ENCODE measurements around the gene GNGT1. TPM values are rescaled to one million over a fixed set of nuclear protein-coding genes. Genes with fewer than 3 reads are reported as not detected.

The GNGT1 gene
- total and polyA plus RNA-seq, 4 experiments from 2014 or later: not detected

- no peaks in the 10 kb centered on the region for H3K4me1 ChIP-seq (ENCODE audit: insufficient read depth, low read length)
- no peaks in the 10 kb centered on the region for H3K27me3 ChIP-seq (ENCODE audit: insufficient read depth, low read length)
- Mint-ChIP-seq H3K27ac (no peak overlapping the region), H3K36me3 (no peaks in the 10 kb centered on the region), H3K27me3 (peaks cover 1 to 4% of the 10 kb centered on the region in 2 donors), H3K4me1 (no peaks in the 10 kb centered on the region), H3K4me3 (no peak overlapping the region), H3K9me3 (no peaks in the 10 kb centered on the region)
- ChIA-PET POLR2A (ENCODE audit: partially characterized antibody) (no interaction called here), CTCF (ENCODE audit: partially characterized antibody) (no interaction called here)
- no peak for DNase-seq
- no peaks in the 10 kb centered on the region for H3K9me3 ChIP-seq (ENCODE audit: control insufficient read depth in 1 of 2, low read length in 2 of 2)
- H3K36me3 ChIP-seq (ENCODE audit: insufficient read depth, low read length): no peaks in the 10 kb centered on the region
- intact Hi-C loops (cut with micrococcal nuclease): no loop called here
- no peak overlapping the region for H3K27ac ChIP-seq (ENCODE audit: low read depth, low read length)
- H3K4me3 ChIP-seq (ENCODE audit: low read length in 2 of 2): no peak overlapping the region
Measured at GRCh38 chr7:93943816-93944540, 37.6 kb downstream of the GNGT1 start.

- no peaks in the 10 kb centered on the region for H3K9me3 ChIP-seq (ENCODE audit: control insufficient read depth in 1 of 2, low read length in 2 of 2)
- H3K9me3 Mint-ChIP-seq: no peaks in the 10 kb centered on the region
- ChIA-PET POLR2A (ENCODE audit: partially characterized antibody) (no interaction called here), CTCF (ENCODE audit: partially characterized antibody) (no interaction called here)
- no peak overlapping the region for H3K27ac Mint-ChIP-seq
- H3K27me3 Mint-ChIP-seq: peaks cover 1 to 4% of the 10 kb centered on the region in 2 donors
- no peak for DNase-seq
- no peak overlapping the region for H3K4me3 ChIP-seq (ENCODE audit: low read length in 2 of 2)
- no peak overlapping the region for H3K4me3 Mint-ChIP-seq
- no peak overlapping the region for H3K27ac ChIP-seq (ENCODE audit: low read depth, low read length)
- no peaks in the 10 kb centered on the region for H3K27me3 ChIP-seq (ENCODE audit: insufficient read depth, low read length)
- H3K4me1 Mint-ChIP-seq: no peaks in the 10 kb centered on the region
- no peaks in the 10 kb centered on the region for H3K36me3 ChIP-seq (ENCODE audit: insufficient read depth, low read length)
- intact Hi-C loops (cut with micrococcal nuclease): no loop called here
- H3K36me3 Mint-ChIP-seq: no peaks in the 10 kb centered on the region
- no peaks in the 10 kb centered on the region for H3K4me1 ChIP-seq (ENCODE audit: insufficient read depth, low read length)
Measured at GRCh38 chr7:93944673-93945072, 38.3 kb downstream of the GNGT1 start.

GRCh38 chr7:93945083-93945482, 38.7 kb downstream of the GNGT1 start:
- Mint-ChIP-seq H3K4me3 (no peak overlapping the region), H3K27me3 (peaks cover 1 to 4% of the 10 kb centered on the region in 2 donors), H3K36me3 (no peaks in the 10 kb centered on the region), H3K4me1 (no peaks in the 10 kb centered on the region), H3K9me3 (no peaks in the 10 kb centered on the region), H3K27ac (no peak overlapping the region)
- H3K4me1 ChIP-seq (ENCODE audit: insufficient read depth, low read length): no peaks in the 10 kb centered on the region
- H3K27ac ChIP-seq (ENCODE audit: low read depth, low read length): no peak overlapping the region
- H3K4me3 ChIP-seq (ENCODE audit: low read length in 2 of 2): no peak overlapping the region
- no peak for DNase-seq
- no peaks in the 10 kb centered on the region for H3K36me3 ChIP-seq (ENCODE audit: insufficient read depth, low read length)
- intact Hi-C loops (cut with micrococcal nuclease): no loop called here
- ChIA-PET CTCF (ENCODE audit: partially characterized antibody) (no interaction called here), POLR2A (ENCODE audit: partially characterized antibody) (no interaction called here)
- H3K9me3 ChIP-seq (ENCODE audit: control insufficient read depth in 1 of 2, low read length in 2 of 2): no peaks in the 10 kb centered on the region
- no peaks in the 10 kb centered on the region for H3K27me3 ChIP-seq (ENCODE audit: insufficient read depth, low read length)

- POLR2A ChIA-PET (ENCODE audit: partially characterized antibody): no interaction called here
- H3K9me3 Mint-ChIP-seq: no peaks in the 10 kb centered on the region
- no peak overlapping the region for H3K27ac Mint-ChIP-seq
- no peaks in the 10 kb centered on the region for H3K4me1 ChIP-seq (ENCODE audit: insufficient read depth, low read length)
- no peak overlapping the region for H3K4me3 ChIP-seq (ENCODE audit: low read length in 2 of 2)
- no peaks in the 10 kb centered on the region for H3K4me1 Mint-ChIP-seq
- H3K27me3 ChIP-seq (ENCODE audit: insufficient read depth, low read length): no peaks in the 10 kb centered on the region
- CTCF ChIA-PET (ENCODE audit: partially characterized antibody): no interaction called here
- intact Hi-C loops (cut with micrococcal nuclease): no loop called here
- no peak for DNase-seq
- no peaks in the 10 kb centered on the region for H3K36me3 ChIP-seq (ENCODE audit: insufficient read depth, low read length)
- no peak overlapping the region for H3K27ac ChIP-seq (ENCODE audit: low read depth, low read length)
- peaks cover 1 to 2% of the 10 kb centered on the region in 2 donors for H3K27me3 Mint-ChIP-seq
- no peaks in the 10 kb centered on the region for H3K36me3 Mint-ChIP-seq
- H3K4me3 Mint-ChIP-seq: no peak overlapping the region
- H3K9me3 ChIP-seq (ENCODE audit: control insufficient read depth in 1 of 2, low read length in 2 of 2): no peaks in the 10 kb centered on the region
Measured at GRCh38 chr7:93945756-93946535, 39.6 kb downstream of the GNGT1 start.

- H3K36me3 ChIP-seq (ENCODE audit: insufficient read depth, low read length): no peaks in the 10 kb centered on the region
- H3K4me1 ChIP-seq (ENCODE audit: insufficient read depth, low read length): no peaks in the 10 kb centered on the region
- H3K27ac Mint-ChIP-seq: no peak overlapping the region
- peaks cover 1% of the 10 kb centered on the region in 2 donors for H3K27me3 Mint-ChIP-seq
- no peak overlapping the region for H3K4me3 ChIP-seq (ENCODE audit: low read length in 2 of 2)
- H3K9me3 ChIP-seq (ENCODE audit: control insufficient read depth in 1 of 2, low read length in 2 of 2): no peaks in the 10 kb centered on the region
- no peak for DNase-seq
- intact Hi-C loops (cut with micrococcal nuclease): no loop called here
- ChIA-PET CTCF (ENCODE audit: partially characterized antibody) (no interaction called here), POLR2A (ENCODE audit: partially characterized antibody) (no interaction called here)
- no peaks in the 10 kb centered on the region for H3K4me1 Mint-ChIP-seq
- H3K27ac ChIP-seq (ENCODE audit: low read depth, low read length): no peak overlapping the region
- no peaks in the 10 kb centered on the region for H3K36me3 Mint-ChIP-seq
- H3K9me3 Mint-ChIP-seq: no peaks in the 10 kb centered on the region
- no peak overlapping the region for H3K4me3 Mint-ChIP-seq
- no peaks in the 10 kb centered on the region for H3K27me3 ChIP-seq (ENCODE audit: insufficient read depth, low read length)
Measured at GRCh38 chr7:93948106-93948505, 41.7 kb downstream of the GNGT1 start.

GRCh38 chr7:93948873-93949272, 42.5 kb downstream of the GNGT1 start:
- H3K4me1 Mint-ChIP-seq: no peaks in the 10 kb centered on the region
- Histone ChIP-seq H3K9me3 (ENCODE audit: control insufficient read depth in 1 of 2, low read length in 2 of 2) (no peaks in the 10 kb centered on the region), H3K27me3 (ENCODE audit: insufficient read depth, low read length) (no peaks in the 10 kb centered on the region), H3K4me1 (ENCODE audit: insufficient read depth, low read length) (no peaks in the 10 kb centered on the region), H3K4me3 (ENCODE audit: low read length in 2 of 2) (no peak overlapping the region), H3K27ac (ENCODE audit: low read depth, low read length) (no peak overlapping the region), H3K36me3 (ENCODE audit: insufficient read depth, low read length) (no peaks in the 10 kb centered on the region)
- DNase-seq: no peak
- no peaks in the 10 kb centered on the region for H3K9me3 Mint-ChIP-seq
- intact Hi-C loops (cut with micrococcal nuclease): no loop called here
- H3K27ac Mint-ChIP-seq: no peak overlapping the region
- H3K36me3 Mint-ChIP-seq: no peaks in the 10 kb centered on the region
- H3K27me3 Mint-ChIP-seq: peaks cover 1% of the 10 kb centered on the region in 2 donors
- ChIA-PET CTCF (ENCODE audit: partially characterized antibody) (no interaction called here), POLR2A (ENCODE audit: partially characterized antibody) (no interaction called here)
- H3K4me3 Mint-ChIP-seq: no peak overlapping the region

- ChIA-PET CTCF (ENCODE audit: partially characterized antibody) (no interaction called here), POLR2A (ENCODE audit: partially characterized antibody) (no interaction called here)
- Histone ChIP-seq H3K36me3 (ENCODE audit: insufficient read depth, low read length) (no peaks in the 10 kb centered on the region), H3K9me3 (ENCODE audit: control insufficient read depth in 1 of 2, low read length in 2 of 2) (no peaks in the 10 kb centered on the region), H3K27me3 (ENCODE audit: insufficient read depth, low read length) (no peaks in the 10 kb centered on the region), H3K4me3 (ENCODE audit: low read length in 2 of 2) (no peak overlapping the region), H3K27ac (ENCODE audit: low read depth, low read length) (no peak overlapping the region), H3K4me1 (ENCODE audit: insufficient read depth, low read length) (no peaks in the 10 kb centered on the region)
- H3K4me1 Mint-ChIP-seq: no peaks in the 10 kb centered on the region
- no peak overlapping the region for H3K4me3 Mint-ChIP-seq
- no peak for DNase-seq
- no peak overlapping the region for H3K27ac Mint-ChIP-seq
- H3K27me3 Mint-ChIP-seq: peaks cover 1% of the 10 kb centered on the region in 2 donors
- no peaks in the 10 kb centered on the region for H3K9me3 Mint-ChIP-seq
- intact Hi-C loops (cut with micrococcal nuclease): no loop called here
- no peaks in the 10 kb centered on the region for H3K36me3 Mint-ChIP-seq
Measured at GRCh38 chr7:93949423-93949822, 43.1 kb downstream of the GNGT1 start.

Data from CD4-positive, alpha-beta memory T cell (primary cell).